ENCODE data around the gene FERMT2. TPM values are rescaled to one million over a fixed set of nuclear protein-coding genes. Genes with fewer than 3 reads are reported as not detected.

Gene FERMT2
- total and polyA plus RNA-seq, 4 donors, result 23.9 to 51.3 (median 40.4) TPM

DNA sequence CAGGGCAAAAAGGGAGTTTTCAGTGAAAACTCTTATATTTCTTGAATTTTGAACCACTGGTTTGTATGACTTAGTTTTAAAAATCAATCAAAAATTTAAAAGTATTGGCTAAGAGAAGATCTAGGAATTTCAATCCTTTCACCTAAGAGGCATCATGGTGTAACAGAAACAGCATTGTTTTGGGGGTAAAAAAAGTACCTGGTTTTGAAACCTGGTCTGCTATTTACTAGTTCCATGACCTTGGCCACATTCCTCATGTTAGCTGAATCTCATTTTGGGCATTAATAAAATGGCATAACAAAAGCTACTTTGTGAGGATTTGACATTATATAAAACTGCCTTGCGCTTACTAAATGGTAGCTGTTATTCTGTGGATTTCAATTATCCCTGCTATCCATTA, 142.7 kb downstream of the FERMT2 start:
- no peaks in the 10 kb centered on the region for H3K27me3 ChIP-seq (ENCODE audit: control insufficient read depth in 4 of 4, insufficient read depth in 4 of 4, low read length in 3 of 4)
- no peak for TF ChIP-seq HNF4A (conservative IDR thresholded peaks at IDR 0.05)
- H3K4me1 ChIP-seq (ENCODE audit: control insufficient read depth in 4 of 4, insufficient read depth in 4 of 4, low read length in 3 of 4), result no peaks in the 10 kb centered on the region
- no peak overlapping the region for H3K9ac ChIP-seq (ENCODE audit: low read depth in 1 of 2, low read length in 2 of 2)
- no peak for DNase-seq (ENCODE audit: low spot score)
- H3K4me3 ChIP-seq (ENCODE audit: low read depth in 1 of 3, low read length in 3 of 3), result no peak overlapping the region
- H3K27ac ChIP-seq (ENCODE audit: low read depth in 1 of 2, low read length in 2 of 2), result no peak overlapping the region
- no peaks in the 10 kb centered on the region for H3K9me3 ChIP-seq (ENCODE audit: control insufficient read depth in 4 of 4, low read length in 3 of 4)
- 91% methylated on average over 1 of the region's 1 CpG for WGBS
- H3K36me3 ChIP-seq (ENCODE audit: control insufficient read depth in 4 of 4, insufficient read depth in 3 of 4, low read depth in 1 of 4, low read length in 3 of 4), result no peaks in the 10 kb centered on the region

Other genes starting within 250 kb of the FERMT2 start
- gene PSMC6, start 243.8 kb downstream of the FERMT2 start, total RNA-seq, result 10 to 100 TPM; 72.3 to 98.9 TPM
- 10 to 100 TPM; 43.2 to 66.2 TPM for gene PSMC6, start 243.8 kb downstream of the FERMT2 start, polyA plus RNA-seq
- gene STYX, start 220.9 kb downstream of the FERMT2 start, total RNA-seq, result 10 to 100 TPM; 18.7 to 21.2 TPM
- gene STYX, start 220.9 kb downstream of the FERMT2 start, polyA plus RNA-seq, result 10 to 100 TPM in 1 of 2 donors, 1 to 10 TPM in 1; 5.9 to 15.8 TPM
- gene GNPNAT1, start 159.4 kb downstream of the FERMT2 start, total RNA-seq, result 10 to 100 TPM; 25.1 to 50.9 TPM
- gene GNPNAT1, start 159.4 kb downstream of the FERMT2 start, polyA plus RNA-seq, result 10 to 100 TPM; 24.9 to 29.4 TPM
- 10 to 100 TPM in 1 of 2 donors, 1 to 10 TPM in 1; 8.5 to 14.3 TPM for gene DDHD1, start 202.3 kb upstream of the FERMT2 start, total RNA-seq
- 1 to 10 TPM; 1.3 to 1.8 TPM for gene DDHD1, start 202.3 kb upstream of the FERMT2 start, polyA plus RNA-seq